ENCODE measurements around the gene CALML5. TPM values are rescaled to one million over a fixed set of nuclear protein-coding genes. Genes with fewer than 3 reads are reported as not detected.

The CALML5 gene
- total and polyA plus RNA-seq, 5 donors from 2014 or later, result not detected

DNA sequence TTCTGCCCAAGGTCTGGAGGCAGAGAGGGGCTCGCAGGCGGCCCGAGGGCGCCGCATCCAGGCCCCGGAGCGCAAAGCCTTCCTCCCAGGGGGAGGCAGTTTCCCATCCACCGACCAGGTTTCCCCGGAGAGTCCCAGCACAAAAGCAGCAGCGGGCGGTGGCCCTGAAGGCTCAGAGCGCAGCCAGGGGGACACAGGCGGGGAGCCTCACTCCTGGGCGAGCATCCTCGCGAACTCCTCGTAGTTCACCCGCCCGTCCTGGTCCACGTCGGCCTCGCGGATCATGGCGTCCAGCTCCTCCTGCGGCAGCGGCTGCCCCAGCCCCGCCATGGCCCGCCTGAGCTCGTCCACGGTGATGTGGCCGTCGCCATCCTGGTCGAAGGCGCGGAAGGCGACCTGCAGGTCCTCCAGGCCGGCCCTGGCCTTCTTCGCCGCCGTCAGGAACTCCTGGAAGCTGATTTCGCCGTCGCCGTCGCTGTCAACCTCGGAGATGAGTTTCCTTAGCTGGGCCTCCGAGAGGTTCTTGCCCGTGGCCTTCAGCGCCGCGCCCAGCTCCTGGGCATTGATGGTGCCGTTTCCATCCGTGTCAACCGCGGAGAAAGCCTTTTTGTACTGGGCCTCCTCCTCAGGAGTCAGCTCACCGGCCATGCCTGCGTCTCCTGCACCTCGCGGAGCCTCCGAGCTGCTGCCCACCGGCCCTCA lies 428 bp downstream of the CALML5 start:
- Histone ChIP-seq H3K27ac (ENCODE audit: insufficient read depth, low read length, poor library complexity, severe bottlenecking) (no peak overlapping the region), H3K4me3 (ENCODE audit: low read depth, low read length) (no peak overlapping the region), H3K4me1 (ENCODE audit: control insufficient read depth, insufficient read depth, low read length, poor library complexity, severe bottlenecking) (no peaks in the 10 kb centered on the region), H3K27me3 (ENCODE audit: control insufficient read depth, insufficient read depth, low read length) (no peaks in the 10 kb centered on the region), H3K9me3 (ENCODE audit: control insufficient read depth in 2 of 2, low read length in 2 of 2) (no peaks in the 10 kb centered on the region), H3K36me3 (ENCODE audit: control insufficient read depth, insufficient read depth, low read length) (no peaks in the 10 kb centered on the region)
- Mint-ChIP-seq H3K36me3 (no peaks in the 10 kb centered on the region), H3K27ac (no peak overlapping the region), H3K4me1 (no peaks in the 10 kb centered on the region), H3K4me3 (no peak overlapping the region), H3K27me3 (peaks cover 6% of the 10 kb centered on the region), H3K9me3 (no peaks in the 10 kb centered on the region)
- DNase-seq (no peak), ATAC-seq (ENCODE audit: low read depth in 2 of 2) (no peak)

DNA sequence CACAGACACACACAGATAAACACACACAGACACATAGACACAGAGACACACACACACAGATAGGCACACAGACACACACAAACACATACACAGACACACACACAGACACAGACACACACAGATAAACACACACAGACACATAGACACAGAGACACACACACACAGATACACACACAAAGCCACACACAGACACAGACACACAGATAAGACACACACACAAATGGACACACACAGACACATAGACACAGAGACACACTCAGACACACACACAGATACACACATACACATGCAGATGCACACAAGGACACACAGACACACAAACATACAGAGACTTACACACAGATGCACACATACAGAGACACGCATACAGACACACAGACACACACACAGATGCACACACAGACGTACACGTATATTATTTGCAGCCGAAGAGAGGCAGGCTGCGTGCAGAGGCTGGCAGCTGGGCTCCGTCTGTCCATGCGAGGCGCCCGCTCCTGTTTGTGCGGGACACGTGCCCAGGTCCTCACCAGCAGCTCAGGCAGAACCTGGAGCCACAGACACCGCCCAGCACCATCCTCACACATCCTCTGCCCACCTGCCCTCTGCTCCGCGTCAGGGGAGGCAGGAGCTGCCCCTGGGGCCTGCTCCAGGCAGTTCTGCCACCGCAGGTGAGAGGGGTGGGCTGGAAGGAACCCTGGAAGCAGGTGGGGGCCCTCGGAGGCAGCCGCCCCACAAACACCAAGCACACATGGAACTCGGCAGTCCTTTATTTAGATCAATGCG lies 1.2 kb downstream of the CALML5 start:
- H3K36me3 ChIP-seq (ENCODE audit: control insufficient read depth, insufficient read depth, low read length), result no peaks in the 10 kb centered on the region
- no peaks in the 10 kb centered on the region for H3K9me3 ChIP-seq (ENCODE audit: control insufficient read depth in 2 of 2, low read length in 2 of 2)
- H3K4me3 Mint-ChIP-seq, result no peak overlapping the region
- H3K9me3 Mint-ChIP-seq, result no peaks in the 10 kb centered on the region
- H3K36me3 Mint-ChIP-seq, result no peaks in the 10 kb centered on the region
- no peak overlapping the region for H3K27ac Mint-ChIP-seq
- ATAC-seq (ENCODE audit: low read depth in 2 of 2) (no peak), DNase-seq (no peak)
- H3K27me3 Mint-ChIP-seq, result peaks cover 6% of the 10 kb centered on the region
- H3K4me3 ChIP-seq (ENCODE audit: low read depth, low read length), result no peak overlapping the region
- no peaks in the 10 kb centered on the region for H3K4me1 Mint-ChIP-seq
- no peak overlapping the region for H3K27ac ChIP-seq (ENCODE audit: insufficient read depth, low read length, poor library complexity, severe bottlenecking)
- H3K27me3 ChIP-seq (ENCODE audit: control insufficient read depth, insufficient read depth, low read length), result no peaks in the 10 kb centered on the region
- no peaks in the 10 kb centered on the region for H3K4me1 ChIP-seq (ENCODE audit: control insufficient read depth, insufficient read depth, low read length, poor library complexity, severe bottlenecking)

DNA sequence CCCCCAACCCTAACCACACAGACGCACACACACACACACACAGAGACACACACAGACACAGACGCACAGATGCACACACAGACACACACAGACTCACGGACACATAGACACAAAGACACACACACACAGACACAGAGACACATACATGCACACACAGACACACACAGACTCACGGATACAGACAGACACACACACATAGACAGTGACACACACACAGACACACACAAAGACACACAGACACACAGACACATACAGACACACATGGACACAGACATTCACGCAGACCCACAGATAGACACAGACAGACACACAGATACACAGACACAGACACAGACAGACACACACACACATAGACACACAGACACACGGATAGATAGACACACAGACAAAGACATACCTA lies 2.1 kb downstream of the CALML5 start:
- Histone ChIP-seq H3K4me3 (ENCODE audit: low read depth, low read length) (no peak overlapping the region), H3K27me3 (ENCODE audit: control insufficient read depth, insufficient read depth, low read length) (no peaks in the 10 kb centered on the region), H3K4me1 (ENCODE audit: control insufficient read depth, insufficient read depth, low read length, poor library complexity, severe bottlenecking) (no peaks in the 10 kb centered on the region), H3K27ac (ENCODE audit: insufficient read depth, low read length, poor library complexity, severe bottlenecking) (no peak overlapping the region), H3K9me3 (ENCODE audit: control insufficient read depth in 2 of 2, low read length in 2 of 2) (no peaks in the 10 kb centered on the region), H3K36me3 (ENCODE audit: control insufficient read depth, insufficient read depth, low read length) (no peaks in the 10 kb centered on the region)
- DNase-seq (no peak), ATAC-seq (ENCODE audit: low read depth in 2 of 2) (no peak)
- Mint-ChIP-seq H3K4me3 (no peak overlapping the region), H3K27ac (no peak overlapping the region), H3K27me3 (peaks cover 6% of the 10 kb centered on the region), H3K4me1 (no peaks in the 10 kb centered on the region), H3K36me3 (no peaks in the 10 kb centered on the region), H3K9me3 (peaks cover 0 to under 1% (median 0%) of the 10 kb centered on the region in 7 donors)

DNA sequence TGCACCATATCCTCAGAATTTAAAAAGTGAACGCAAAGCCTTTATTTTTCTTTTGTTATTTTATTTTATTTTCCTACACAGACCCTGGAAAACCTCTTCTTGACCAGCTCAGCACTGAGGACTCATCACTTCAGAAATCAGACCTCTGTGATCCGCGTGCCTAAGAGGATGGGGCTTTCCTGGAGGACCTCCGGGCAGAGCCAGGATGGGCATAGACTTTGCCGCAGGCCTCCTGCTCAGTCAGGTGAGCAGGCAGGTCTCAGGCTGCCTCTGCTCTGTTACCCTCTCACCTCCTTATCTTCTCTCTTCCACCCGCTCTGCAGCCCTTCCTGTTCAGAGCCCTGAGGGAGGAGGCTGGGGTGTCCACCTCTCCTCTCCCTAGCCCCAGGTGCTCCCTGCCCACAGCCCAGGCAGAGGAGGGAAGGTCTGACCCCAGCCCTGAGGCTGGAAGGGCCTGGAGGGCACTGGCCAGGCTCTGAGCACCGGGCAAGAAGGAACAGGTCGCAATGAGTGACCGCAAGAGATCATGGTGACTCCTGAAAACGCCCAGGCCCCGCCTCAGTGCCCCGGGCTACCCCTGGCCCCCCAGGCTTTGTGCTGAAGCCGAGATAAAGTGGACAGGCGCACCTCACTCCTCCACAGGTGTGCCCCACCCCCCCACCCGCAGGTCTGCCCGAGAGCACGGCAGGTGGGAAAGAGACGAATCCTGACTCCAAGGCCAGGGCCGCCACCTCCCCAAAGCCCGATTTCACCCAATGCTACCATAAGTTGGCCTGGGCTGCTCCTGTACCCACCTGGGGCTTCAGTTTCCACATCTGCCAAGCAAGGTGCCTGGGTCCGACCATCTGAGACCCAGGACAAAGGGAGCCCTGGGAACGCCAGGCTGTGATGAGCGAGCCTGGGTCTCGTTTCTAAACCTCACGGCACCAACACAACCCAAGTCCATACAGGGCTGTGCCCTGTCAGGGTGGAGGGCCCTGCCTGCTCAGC lies 2.8 kb downstream of the CALML5 start:
- Mint-ChIP-seq H3K27me3 (peaks cover 2% of the 10 kb centered on the region), H3K9me3 (peaks cover 0 to 4% (median 0%) of the 10 kb centered on the region in 7 donors), H3K4me1 (no peaks in the 10 kb centered on the region), H3K36me3 (no peaks in the 10 kb centered on the region), H3K27ac (no peak overlapping the region), H3K4me3 (no peak overlapping the region)
- Histone ChIP-seq H3K9me3 (ENCODE audit: control insufficient read depth in 2 of 2, low read length in 2 of 2) (no peaks in the 10 kb centered on the region), H3K4me1 (ENCODE audit: control insufficient read depth, insufficient read depth, low read length, poor library complexity, severe bottlenecking) (no peaks in the 10 kb centered on the region), H3K4me3 (ENCODE audit: low read depth, low read length) (no peak overlapping the region), H3K36me3 (ENCODE audit: control insufficient read depth, insufficient read depth, low read length) (no peaks in the 10 kb centered on the region), H3K27ac (ENCODE audit: insufficient read depth, low read length, poor library complexity, severe bottlenecking) (no peak overlapping the region), H3K27me3 (ENCODE audit: control insufficient read depth, insufficient read depth, low read length) (no peaks in the 10 kb centered on the region)
- no peak for ATAC-seq (ENCODE audit: low read depth in 2 of 2)
- no peak for DNase-seq

DNA sequence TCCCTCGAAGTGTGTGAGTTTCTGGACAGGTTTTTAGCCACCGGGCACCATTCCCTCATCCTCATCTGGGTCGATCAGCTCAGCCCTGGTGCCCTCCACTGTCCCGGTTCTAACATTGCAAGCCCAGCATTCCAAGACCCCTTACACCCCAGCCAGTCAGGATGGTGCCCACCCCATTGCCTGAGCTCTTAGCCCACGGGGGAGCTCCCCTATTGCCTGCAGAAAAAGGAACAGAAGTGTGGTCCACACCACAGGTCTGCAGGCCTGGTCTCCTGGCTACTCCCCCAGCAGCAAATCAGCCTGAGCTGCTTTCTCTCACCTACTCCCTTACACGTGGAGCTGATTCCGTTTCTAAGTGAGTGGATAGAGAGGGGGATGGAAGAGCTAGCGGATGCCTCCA lies 4.8 kb downstream of the CALML5 start:
- Histone ChIP-seq H3K27ac (ENCODE audit: insufficient read depth, low read length, poor library complexity, severe bottlenecking) (no peak overlapping the region), H3K36me3 (ENCODE audit: control insufficient read depth, insufficient read depth, low read length) (no peaks in the 10 kb centered on the region), H3K27me3 (ENCODE audit: control insufficient read depth, insufficient read depth, low read length) (no peaks in the 10 kb centered on the region), H3K9me3 (ENCODE audit: control insufficient read depth in 2 of 2, low read length in 2 of 2) (no peaks in the 10 kb centered on the region), H3K4me3 (ENCODE audit: low read depth, low read length) (no peak overlapping the region), H3K4me1 (ENCODE audit: control insufficient read depth, insufficient read depth, low read length, poor library complexity, severe bottlenecking) (no peaks in the 10 kb centered on the region)
- no peak for DNase-seq
- Mint-ChIP-seq H3K4me3 (no peak overlapping the region), H3K4me1 (peaks cover 0 to 3% (median 0%) of the 10 kb centered on the region in 4 donors), H3K36me3 (no peaks in the 10 kb centered on the region), H3K27ac (no peak overlapping the region), H3K9me3 (peaks cover 0 to 4% (median 0%) of the 10 kb centered on the region in 7 donors), H3K27me3 (no peaks in the 10 kb centered on the region)
- ATAC-seq (ENCODE audit: low read depth in 2 of 2), result no peak

DNA sequence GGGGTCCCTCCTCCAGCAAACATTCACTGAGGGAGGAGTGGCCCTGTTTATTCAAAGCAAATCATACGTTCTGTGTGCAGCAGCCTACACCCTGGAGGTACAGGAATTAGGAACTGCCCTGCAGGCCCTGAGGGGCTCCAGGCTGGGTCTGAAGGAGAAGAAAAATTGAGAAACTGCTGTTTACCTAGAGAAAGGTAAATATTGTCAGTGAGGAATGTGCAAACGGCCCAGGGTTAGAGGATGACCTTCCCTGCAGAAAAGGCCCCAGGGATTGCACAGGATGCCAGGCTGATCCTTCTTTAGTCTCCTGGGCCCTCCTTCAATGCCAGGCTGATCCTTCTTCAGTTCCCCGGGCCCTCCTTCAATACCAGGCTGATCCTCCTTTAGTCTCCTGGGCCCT lies 5.7 kb downstream of the CALML5 start:
- no peak overlapping the region for H3K27ac Mint-ChIP-seq
- no peaks in the 10 kb centered on the region for H3K9me3 ChIP-seq (ENCODE audit: control insufficient read depth in 2 of 2, low read length in 2 of 2)
- no peaks in the 10 kb centered on the region for H3K36me3 ChIP-seq (ENCODE audit: control insufficient read depth, insufficient read depth, low read length)
- peaks cover 0 to 3% (median 0%) of the 10 kb centered on the region in 4 donors for H3K4me1 Mint-ChIP-seq
- no peaks in the 10 kb centered on the region for H3K27me3 ChIP-seq (ENCODE audit: control insufficient read depth, insufficient read depth, low read length)
- no peak overlapping the region for H3K27ac ChIP-seq (ENCODE audit: insufficient read depth, low read length, poor library complexity, severe bottlenecking)
- H3K4me1 ChIP-seq (ENCODE audit: control insufficient read depth, insufficient read depth, low read length, poor library complexity, severe bottlenecking), result no peaks in the 10 kb centered on the region
- no peaks in the 10 kb centered on the region for H3K36me3 Mint-ChIP-seq
- H3K4me3 ChIP-seq (ENCODE audit: low read depth, low read length), result no peak overlapping the region
- ATAC-seq (ENCODE audit: low read depth in 2 of 2) (no peak), DNase-seq (no peak)
- peaks cover 0 to 4% (median 0%) of the 10 kb centered on the region in 7 donors for H3K9me3 Mint-ChIP-seq
- H3K4me3 Mint-ChIP-seq, result no peak overlapping the region
- no peaks in the 10 kb centered on the region for H3K27me3 Mint-ChIP-seq

DNA sequence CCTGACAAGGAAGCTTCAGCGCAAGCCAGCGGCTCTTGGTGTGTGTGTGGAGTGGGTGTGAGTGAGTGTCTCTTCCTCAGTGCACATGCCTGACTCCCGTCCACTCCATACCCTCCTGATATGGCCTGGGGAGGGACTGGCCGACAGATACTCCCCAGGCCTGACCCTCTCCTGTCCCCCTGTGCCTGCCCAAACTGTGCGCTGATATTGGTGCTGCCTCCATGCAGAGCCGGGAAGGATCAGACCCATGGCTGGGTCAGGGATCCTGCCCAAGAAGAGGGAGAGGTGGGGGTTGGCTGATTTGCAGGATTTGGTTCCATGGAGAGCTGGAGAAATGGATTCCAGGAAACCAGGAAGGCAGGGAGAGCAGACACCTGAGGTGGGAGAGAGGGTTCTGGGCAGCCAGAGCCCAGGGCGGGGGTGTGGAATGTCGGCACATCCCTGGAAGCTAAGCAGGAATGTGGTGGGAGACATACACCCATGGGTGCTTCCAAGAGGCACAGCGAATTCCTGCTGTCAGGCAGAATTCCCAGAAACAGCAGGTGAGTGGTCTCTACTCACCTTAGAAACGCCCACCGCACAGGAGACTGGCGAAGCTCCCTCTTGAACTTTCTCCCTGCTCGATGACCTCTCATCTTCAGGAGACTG lies 6.3 kb downstream of the CALML5 start:
- Mint-ChIP-seq H3K27me3 (no peaks in the 10 kb centered on the region), H3K36me3 (no peaks in the 10 kb centered on the region), H3K27ac (no peak overlapping the region), H3K9me3 (peaks cover 0 to 4% (median 0%) of the 10 kb centered on the region in 7 donors), H3K4me1 (peaks cover 0 to 3% (median 0%) of the 10 kb centered on the region in 4 donors), H3K4me3 (no peak overlapping the region)
- Histone ChIP-seq H3K4me3 (ENCODE audit: low read depth, low read length) (no peak overlapping the region), H3K4me1 (ENCODE audit: control insufficient read depth, insufficient read depth, low read length, poor library complexity, severe bottlenecking) (no peaks in the 10 kb centered on the region), H3K27me3 (ENCODE audit: control insufficient read depth, insufficient read depth, low read length) (no peaks in the 10 kb centered on the region), H3K9me3 (ENCODE audit: control insufficient read depth in 2 of 2, low read length in 2 of 2) (no peaks in the 10 kb centered on the region), H3K36me3 (ENCODE audit: control insufficient read depth, insufficient read depth, low read length) (no peaks in the 10 kb centered on the region), H3K27ac (ENCODE audit: insufficient read depth, low read length, poor library complexity, severe bottlenecking) (no peak overlapping the region)
- ATAC-seq (ENCODE audit: low read depth in 2 of 2) (no peak), DNase-seq (no peak)
